Stimulated activated CD8-positive, alpha-beta memory T cell treated with anti-CD3 and anti-CD28 coated beads, Interleukin-12 subunit alpha, Interleukin-12 subunit beta, amount 100 ng/mL, for 24 hours (primary cell): Measurements from ENCODE around the gene TFAM.

Experiments
- DNase-seq: peaks from one replicate; pipeline ENCODE4 v3.0.0-alpha.2; 2020; ENCODE audit errors: extremely low read depth

TFAM gene

DNA sequence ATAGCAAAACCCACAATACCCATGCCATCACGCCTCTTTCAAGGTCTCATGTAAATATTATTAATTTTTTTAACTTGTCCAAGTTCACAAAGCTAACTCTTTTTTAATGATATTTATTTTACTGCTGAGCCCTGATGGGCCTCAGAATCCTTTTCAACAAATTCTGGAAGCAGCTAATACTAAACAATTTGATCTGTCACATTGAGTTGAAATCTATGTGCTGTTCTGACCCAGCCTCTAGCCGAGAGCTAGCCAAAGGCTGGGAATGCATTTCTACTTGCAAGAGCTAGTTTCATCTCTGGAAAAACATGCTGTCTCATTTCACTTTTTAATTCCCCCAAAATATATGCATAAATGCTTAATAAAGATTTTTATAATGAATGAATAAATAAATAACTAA, 47.9 kb downstream of the TFAM start:
- no peak for DNase-seq

DNA sequence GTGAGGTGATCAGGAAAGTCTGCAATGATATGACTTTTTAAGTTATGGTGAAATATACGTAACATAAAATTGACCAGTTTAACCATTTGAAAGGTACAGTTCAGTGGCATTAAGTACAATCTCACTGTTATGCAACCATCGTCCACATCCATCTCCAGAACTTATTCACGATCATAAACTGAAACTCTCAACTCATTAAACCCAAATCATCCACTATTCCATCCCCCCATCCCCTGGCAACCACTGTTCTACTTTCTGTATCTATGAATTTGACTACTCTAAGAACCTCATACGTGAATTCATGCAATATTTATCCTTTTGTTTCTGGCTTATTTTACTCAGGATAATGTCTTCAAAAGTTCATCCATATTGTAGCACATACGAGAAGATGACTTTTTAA, 48.4 kb downstream of the TFAM start:
- DNase-seq = no peak

- no peak for DNase-seq
Measured at GRCh38 chr10:58435297-58435985, 50.2 kb downstream of the TFAM start.

- no peak for DNase-seq
Measured at GRCh38 chr10:58436071-58436470, 50.9 kb downstream of the TFAM start.

DNA sequence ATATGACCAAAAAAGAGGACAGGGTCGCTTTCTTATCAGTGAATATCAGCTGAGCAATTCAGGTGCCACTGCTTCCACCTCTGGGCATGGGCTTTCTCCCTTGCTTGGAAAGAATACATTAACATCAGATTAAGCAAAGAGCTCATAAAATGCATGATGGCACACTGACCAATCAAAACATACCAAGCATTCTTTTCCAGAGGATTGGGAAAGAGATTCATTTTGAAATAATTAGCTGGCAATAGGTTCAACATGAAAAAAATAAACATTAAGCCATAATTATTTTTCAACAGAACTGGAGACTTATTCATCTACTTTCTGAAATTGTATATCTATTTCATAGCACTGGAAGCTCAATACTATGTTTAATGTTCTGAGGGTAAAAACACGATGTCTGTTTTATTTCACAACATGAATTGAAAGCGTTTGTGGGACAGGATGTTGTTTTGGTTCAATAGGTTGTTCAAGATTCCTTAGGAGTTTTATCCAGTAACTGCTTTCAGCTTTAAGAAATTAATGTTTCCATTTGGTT, 53.2 kb downstream of the TFAM start:
- no peak for DNase-seq

DNA sequence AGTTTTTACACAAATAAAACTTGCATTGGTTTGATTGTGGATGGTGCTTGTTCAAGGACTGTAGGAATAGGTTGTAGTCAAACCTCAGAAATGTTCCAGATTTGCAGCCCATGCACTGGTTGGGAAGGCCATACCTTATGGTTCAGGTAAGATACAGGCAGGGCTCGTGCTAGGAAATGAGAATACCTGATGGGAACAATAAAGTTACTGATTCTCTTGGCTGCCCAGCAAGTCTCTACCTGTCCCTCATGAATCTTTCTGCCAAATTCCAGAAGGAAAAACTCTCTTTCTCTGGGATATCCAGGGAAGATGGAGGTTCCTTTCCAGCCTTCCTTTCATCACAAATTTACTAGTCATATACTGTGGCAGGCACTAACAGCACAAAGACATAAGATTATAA, 53.8 kb downstream of the TFAM start:
- DNase-seq = no peak

- DNase-seq = no peak
Measured at GRCh38 chr10:58439632-58440364, 54.6 kb downstream of the TFAM start.

- DNase-seq = no peak
Measured at GRCh38 chr10:58440484-58440883, 55.3 kb downstream of the TFAM start.

DNA sequence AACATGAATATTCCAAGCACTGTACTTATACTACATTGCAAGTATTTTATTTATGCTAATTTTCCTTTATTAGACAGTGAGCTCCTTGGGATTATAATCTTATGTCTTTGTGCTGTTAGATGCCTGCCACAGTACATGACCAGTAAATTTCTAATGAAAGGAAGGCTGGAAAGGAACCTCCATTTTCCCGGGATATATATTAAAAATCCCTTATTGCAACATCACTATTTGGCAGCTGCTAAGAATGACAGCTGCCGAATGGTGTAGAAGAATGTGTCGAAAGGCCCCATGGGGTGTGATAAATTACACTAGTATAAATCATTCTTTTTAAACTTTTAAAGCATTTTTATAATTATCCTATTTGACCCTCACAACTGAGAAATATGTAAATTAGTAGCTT, 59.1 kb downstream of the TFAM start:
- DNase-seq = no peak

DNA sequence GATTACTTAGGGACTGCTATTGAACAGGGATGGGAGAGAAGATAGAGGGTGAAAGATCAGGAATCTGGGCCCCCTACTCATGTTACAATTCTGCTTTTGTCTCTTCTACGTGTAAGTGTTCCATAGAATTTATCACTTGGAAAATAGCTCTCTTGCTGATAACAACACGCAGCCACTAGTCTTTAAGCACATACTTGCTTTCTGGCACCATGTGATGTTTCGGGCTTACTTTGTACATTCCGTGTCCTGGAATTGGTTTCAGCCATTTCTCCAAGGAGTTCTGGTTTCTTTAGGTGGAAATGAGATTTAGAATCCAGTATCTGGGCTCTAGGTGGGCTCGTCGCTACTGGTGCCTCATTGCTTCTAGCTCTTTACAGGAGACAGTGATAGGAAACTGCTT, 59.7 kb downstream of the TFAM start:
- DNase-seq = no peak

- DNase-seq = no peak
Measured at GRCh38 chr10:58448121-58448935, 63.1 kb downstream of the TFAM start.
